Thyroid gland (tissue), 4 donors: ENCODE data around the gene TRAIP.

Experiments used
- CTCF ChIP-seq, 6 experiments: fragments of 200-600 bp in 3 of 6; fragments of 450-650 bp in 3 of 6; sonication (generic) in 3 of 6; IDR thresholded peaks; one replicate each; pipeline ENCODE4 v1.5.1; 2016 to 2019; ENCODE audit warnings: antibody characterized with exemption in 6 of 6, mild to moderate bottlenecking in 2 of 6, inconsistent platforms in 1 of 6, moderate library complexity in 1 of 6
- POLR2A ChIP-seq, 2 donors: fragments of 450-650 bp; IDR thresholded peaks; one replicate each; pipeline ENCODE4 v1.6.1; 2017; ENCODE audit warnings: antibody characterized with exemption in 2 of 2, mild to moderate bottlenecking in 2 of 2, moderate library complexity in 1 of 2

DNA sequence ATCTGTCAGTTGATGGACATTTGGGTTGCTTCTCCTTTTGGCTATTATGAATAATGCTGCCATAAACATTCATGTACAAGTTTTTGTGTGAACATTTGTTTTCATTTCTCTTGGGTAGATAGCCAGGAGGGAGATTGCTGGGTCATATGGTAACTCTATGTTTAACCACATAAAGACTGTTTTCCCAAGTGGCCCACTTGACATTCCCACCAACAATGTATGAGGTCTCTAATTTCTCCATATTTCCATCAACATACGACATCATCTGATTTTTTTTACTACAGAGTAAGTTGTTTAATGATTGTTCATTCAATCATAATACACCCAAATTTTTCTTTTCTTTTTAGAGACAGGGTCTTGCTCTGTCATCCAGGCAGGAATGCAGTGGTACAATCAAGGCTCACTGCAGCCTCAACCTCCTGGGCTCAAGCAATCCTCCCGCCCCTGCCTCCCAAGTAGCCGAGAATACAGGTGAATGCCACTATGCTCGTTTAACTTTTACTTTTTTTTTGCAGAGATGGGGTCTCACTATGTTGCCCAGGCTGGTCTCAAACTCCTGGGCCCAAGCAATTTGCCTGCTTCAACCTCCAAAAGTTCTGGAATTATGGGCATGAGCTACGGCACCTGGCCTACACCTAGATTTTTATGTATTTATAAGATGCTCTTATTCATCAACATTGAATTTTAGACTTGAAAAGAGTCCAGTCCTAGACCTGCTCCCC lies 76.8 kb downstream of the TRAIP start:
- TF ChIP-seq CTCF (IDR thresholded peaks at IDR 0.05) (no peak), POLR2A (IDR thresholded peaks at IDR 0.05) (no peak)
